DOHH2 (cell line): ENCODE data around the gene BMP8B.
A peak's percentile ranks its signal among the peaks of the same experiment; 100 is the strongest.

Source experiments
- H3F3A ChIP-seq: fragments of 200-600 bp; sonication (generic), shearing (Covaris generic); 2 replicates; pipeline ENCODE4 v1.6.0; 2016; ENCODE audit warnings: antibody characterized with exemption, mild to moderate bottlenecking; ENCODE audit not compliant: control insufficient read depth, insufficient read depth
- H3K27ac ChIP-seq: fragments of 200-600 bp; sonication (generic); 2 replicates; pipeline ENCODE4 v1.5.1; 2014; ENCODE audit warnings: low read depth, mild to moderate bottlenecking, low read length, moderate library complexity
- H3K27me3 ChIP-seq: fragments of 200-600 bp; sonication (generic); 2 replicates; pipeline ENCODE4 v1.6.1; 2014; ENCODE audit warnings: mild to moderate bottlenecking, low read length, mixed read lengths; ENCODE audit not compliant: control insufficient read depth
- H3K36me3 ChIP-seq: fragments of 200-600 bp; sonication (generic); 2 replicates; pipeline ENCODE4 v1.6.1; 2014; ENCODE audit warnings: mild to moderate bottlenecking, low read length, moderate library complexity, mixed read lengths; ENCODE audit not compliant: control insufficient read depth
- H3K4me1 ChIP-seq: fragments of 200-600 bp; sonication (generic); 2 replicates; pipeline ENCODE4 v1.6.1; 2014; ENCODE audit warnings: mild to moderate bottlenecking, low read length, mixed read lengths; ENCODE audit not compliant: control insufficient read depth
- H3K4me2 ChIP-seq: fragments of 200-600 bp; sonication (generic); 2 replicates; pipeline ENCODE4 v1.6.0; 2014; ENCODE audit warnings: mild to moderate bottlenecking, low read length, moderate library complexity
- H3K4me3 ChIP-seq: fragments of 200-600 bp; sonication (generic); 2 replicates; pipeline ENCODE4 v1.5.1; 2014; ENCODE audit warnings: mild to moderate bottlenecking, low read length, mixed read lengths
- H3K79me2 ChIP-seq: fragments of 200-600 bp; sonication (generic); 2 replicates; pipeline ENCODE4 v1.6.1; 2014; ENCODE audit warnings: mild to moderate bottlenecking, low read length, mixed read lengths; ENCODE audit not compliant: control insufficient read depth
- H3K9me2 ChIP-seq: fragments of 200-600 bp; sonication (generic); replicated peaks from 2 replicates; pipeline ENCODE4 v1.6.1; 2014; ENCODE audit warnings: mild to moderate bottlenecking, low read length, mixed read lengths; ENCODE audit not compliant: control insufficient read depth
- H3K9me3 ChIP-seq: fragments of 200-600 bp; sonication (generic); 2 replicates; pipeline ENCODE4 v1.6.1; 2014; ENCODE audit warnings: antibody characterized with exemption, low read length, mixed read lengths; ENCODE audit not compliant: control insufficient read depth, insufficient read depth
- H4K20me1 ChIP-seq: fragments of 200-600 bp; sonication (generic); 2 replicates; pipeline ENCODE4 v1.6.0; 2014; ENCODE audit warnings: low read depth, mild to moderate bottlenecking, antibody characterized with exemption, low read length, moderate library complexity; ENCODE audit not compliant: control insufficient read depth, insufficient read depth
- EZH2phosphoT487 ChIP-seq: fragments of 200-600 bp; sonication (generic); IDR thresholded peaks from 2 replicates; pipeline ENCODE4 v1.6.1; 2017; ENCODE audit warnings: borderline replicate concordance, mild to moderate bottlenecking, antibody characterized with exemption, low read length, moderate library complexity, mixed read lengths
- TF ChIP-seq, protein P1 (sequence below): fragments of 200-600 bp; sonication (generic); IDR thresholded peaks from one replicate; pipeline ENCODE4 v1.5.1; 2014; ENCODE audit warnings: antibody characterized with exemption, mild to moderate bottlenecking, low read depth, low read length; ENCODE audit not compliant: poor library complexity, severe bottlenecking

Gene BMP8B

DNA sequence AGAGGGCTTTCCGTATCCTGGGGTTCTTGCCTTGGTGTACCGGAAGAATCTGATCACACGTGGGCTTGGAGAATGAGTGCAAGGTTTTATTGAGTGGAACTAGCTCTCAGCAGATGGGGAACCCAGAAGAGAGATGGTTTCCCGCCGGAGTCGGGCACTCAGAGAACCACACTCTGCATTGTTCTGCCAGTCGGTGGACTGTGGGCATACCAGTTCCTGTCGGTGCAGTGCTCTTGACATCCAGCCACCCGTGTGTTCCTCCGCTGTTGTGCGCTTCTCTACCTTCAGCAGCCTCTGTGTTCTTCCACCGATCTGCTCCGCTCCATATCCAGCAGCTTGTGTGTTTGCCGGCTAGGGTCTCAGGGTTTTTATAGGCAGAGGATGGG, 60.7 kb downstream of the BMP8B start:
- H3K4me2 ChIP-seq, result no peak overlapping the region
- H3K4me3 ChIP-seq, result no peak overlapping the region
- no peaks in the 10 kb centered on the region for H4K20me1 ChIP-seq
- no peaks in the 10 kb centered on the region for H3K9me2 ChIP-seq
- H3K36me3 ChIP-seq, result no peaks in the 10 kb centered on the region
- TF ChIP-seq EZH2phosphoT487, result no peak
- TF ChIP-seq, protein P1, sequence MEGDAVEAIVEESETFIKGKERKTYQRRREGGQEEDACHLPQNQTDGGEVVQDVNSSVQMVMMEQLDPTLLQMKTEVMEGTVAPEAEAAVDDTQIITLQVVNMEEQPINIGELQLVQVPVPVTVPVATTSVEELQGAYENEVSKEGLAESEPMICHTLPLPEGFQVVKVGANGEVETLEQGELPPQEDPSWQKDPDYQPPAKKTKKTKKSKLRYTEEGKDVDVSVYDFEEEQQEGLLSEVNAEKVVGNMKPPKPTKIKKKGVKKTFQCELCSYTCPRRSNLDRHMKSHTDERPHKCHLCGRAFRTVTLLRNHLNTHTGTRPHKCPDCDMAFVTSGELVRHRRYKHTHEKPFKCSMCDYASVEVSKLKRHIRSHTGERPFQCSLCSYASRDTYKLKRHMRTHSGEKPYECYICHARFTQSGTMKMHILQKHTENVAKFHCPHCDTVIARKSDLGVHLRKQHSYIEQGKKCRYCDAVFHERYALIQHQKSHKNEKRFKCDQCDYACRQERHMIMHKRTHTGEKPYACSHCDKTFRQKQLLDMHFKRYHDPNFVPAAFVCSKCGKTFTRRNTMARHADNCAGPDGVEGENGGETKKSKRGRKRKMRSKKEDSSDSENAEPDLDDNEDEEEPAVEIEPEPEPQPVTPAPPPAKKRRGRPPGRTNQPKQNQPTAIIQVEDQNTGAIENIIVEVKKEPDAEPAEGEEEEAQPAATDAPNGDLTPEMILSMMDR, result no peak
- no peak overlapping the region for H3K27ac ChIP-seq
- H3F3A ChIP-seq, result no peaks in the 10 kb centered on the region
- H3K79me2 ChIP-seq, result no peaks in the 10 kb centered on the region
- no peaks in the 10 kb centered on the region for H3K9me3 ChIP-seq
- peaks cover 8% of the 10 kb centered on the region; the same call in 1 of the 2 replicates for H3K4me1 ChIP-seq
- H3K27me3 ChIP-seq, result peaks cover 66% of the 10 kb centered on the region

DNA sequence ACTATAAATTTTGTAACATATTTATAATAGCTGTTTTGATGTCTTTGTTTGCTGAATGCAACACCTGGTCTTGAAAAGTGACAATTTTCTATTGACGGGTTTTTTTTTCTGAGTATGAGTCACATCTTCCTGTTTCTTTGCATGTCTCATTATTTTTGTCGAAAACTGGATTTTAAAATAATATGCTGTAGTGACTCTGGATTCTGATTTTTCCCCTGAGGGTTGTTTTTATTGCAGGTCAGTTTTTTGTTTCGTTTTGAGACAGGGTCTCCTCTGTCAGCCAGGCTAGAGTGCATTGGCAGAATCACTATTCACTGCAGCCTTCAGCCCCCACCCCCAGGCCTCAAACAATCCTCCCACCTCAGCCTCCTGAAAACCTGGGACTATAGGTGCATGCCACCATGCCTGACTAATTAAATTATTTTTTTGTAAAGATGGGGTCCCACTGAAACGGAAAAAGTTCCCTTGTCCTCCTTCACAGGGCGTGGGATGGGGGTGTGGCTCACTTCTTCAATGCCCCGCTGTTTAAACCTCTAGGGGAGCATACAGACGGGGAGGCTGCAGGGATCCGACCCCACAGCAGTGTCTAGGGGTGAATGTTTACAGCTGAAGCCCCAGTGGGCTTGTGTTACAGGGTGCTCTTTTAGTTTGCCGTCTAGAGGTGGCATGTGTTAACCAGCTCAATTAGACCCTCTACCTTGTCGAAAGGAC, 61.3 kb downstream of the BMP8B start:
- H3K27me3 ChIP-seq, result peaks cover 62% of the 10 kb centered on the region
- no peak overlapping the region for H3K27ac ChIP-seq
- no peaks in the 10 kb centered on the region for H3K9me3 ChIP-seq
- H3K4me2 ChIP-seq, result no peak overlapping the region
- H3K79me2 ChIP-seq, result no peaks in the 10 kb centered on the region
- peaks cover 8% of the 10 kb centered on the region; the same call in 1 of the 2 replicates for H3K4me1 ChIP-seq
- no peaks in the 10 kb centered on the region for H4K20me1 ChIP-seq
- no peaks in the 10 kb centered on the region for H3K9me2 ChIP-seq
- H3K4me3 ChIP-seq, result no peak overlapping the region
- TF ChIP-seq, protein P1, result no peak
- peak; percentile 57 for TF ChIP-seq EZH2phosphoT487
- no peaks in the 10 kb centered on the region for H3K36me3 ChIP-seq
- H3F3A ChIP-seq, result no peaks in the 10 kb centered on the region

DNA sequence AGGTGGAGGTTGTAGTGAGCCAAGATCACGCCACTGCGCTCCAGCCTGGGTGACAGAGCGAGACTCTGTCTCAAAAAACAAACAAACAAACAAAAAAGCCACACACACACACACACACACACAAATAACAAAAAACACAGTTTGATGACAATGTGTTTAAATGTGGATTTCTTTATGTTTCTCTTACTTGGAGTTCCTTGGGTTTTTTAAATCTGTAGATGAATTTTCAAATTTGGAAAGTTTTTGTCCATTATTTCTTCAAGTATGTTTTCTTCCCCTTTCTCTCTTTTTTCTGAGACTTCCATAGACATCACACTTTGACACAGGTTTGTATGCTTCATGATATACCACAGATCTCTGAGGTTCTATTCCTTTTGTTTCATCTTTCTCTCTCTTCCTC, 62.1 kb downstream of the BMP8B start:
- H3K79me2 ChIP-seq, result no peaks in the 10 kb centered on the region
- no peak overlapping the region for H3K4me2 ChIP-seq
- no peak overlapping the region for H3K27ac ChIP-seq
- no peak overlapping the region for H3K4me3 ChIP-seq
- H3K9me2 ChIP-seq, result no peaks in the 10 kb centered on the region
- no peaks in the 10 kb centered on the region for H4K20me1 ChIP-seq
- no peak for TF ChIP-seq EZH2phosphoT487
- TF ChIP-seq, protein P1, result no peak
- no peaks in the 10 kb centered on the region for H3K9me3 ChIP-seq
- no peaks in the 10 kb centered on the region for H3F3A ChIP-seq
- H3K36me3 ChIP-seq, result no peaks in the 10 kb centered on the region
- peaks cover 8% of the 10 kb centered on the region; the same call in 1 of the 2 replicates for H3K4me1 ChIP-seq
- peaks cover 69% of the 10 kb centered on the region for H3K27me3 ChIP-seq

DNA sequence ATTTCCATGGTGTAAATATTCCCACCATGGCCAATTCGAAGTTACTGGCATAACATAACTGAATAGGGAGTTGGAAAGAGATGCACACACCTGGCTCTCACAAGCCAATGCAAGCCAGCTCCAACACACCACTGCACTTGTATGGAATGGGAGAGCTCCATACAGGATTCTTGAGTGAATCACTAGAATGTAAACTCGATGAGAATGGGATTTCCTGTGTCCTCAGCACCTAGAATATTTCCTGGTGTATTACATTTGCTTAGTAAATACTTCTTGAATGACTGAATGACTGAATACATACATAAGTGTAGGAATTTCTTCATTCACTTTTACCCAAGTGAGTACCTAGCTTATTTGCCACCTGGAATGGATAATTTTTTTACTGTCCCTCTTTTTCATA, 66.2 kb downstream of the BMP8B start:
- Histone ChIP-seq H3K4me1 (peaks cover 7% of the 10 kb centered on the region), H3K79me2 (no peaks in the 10 kb centered on the region), H3K27me3 (peaks cover 48% of the 10 kb centered on the region), H3F3A (no peaks in the 10 kb centered on the region), H3K9me2 (no peaks in the 10 kb centered on the region), H4K20me1 (no peaks in the 10 kb centered on the region), H3K4me2 (no peak overlapping the region), H3K4me3 (no peak overlapping the region), H3K36me3 (no peaks in the 10 kb centered on the region), H3K27ac (no peak overlapping the region), H3K9me3 (no peaks in the 10 kb centered on the region)
- TF ChIP-seq, protein P1, result no peak
- TF ChIP-seq EZH2phosphoT487, result no peak
